WTC11 (cell line): ENCODE measurements around the gene DNAJC18. TPM values are rescaled to one million over a fixed set of nuclear protein-coding genes. Genes with fewer than 3 reads are reported as not detected.

ENCODE experiments used
- ATAC-seq: fragments of 200-7000 bp; cut with Tn5 transposase; 2 replicates; pipeline ENCODE4 v1.10.0; 2021; ENCODE audit warnings: mild to moderate bottlenecking, moderate library complexity
- CTCF ChIA-PET: fragments of 300-600 bp; sonication (Branson Sonifier 250); formaldehyde crosslinking; loops from one replicate; lab custom pipeline; 2021; ENCODE audit warnings: antibody characterized with exemption; lab: Charles Lee
- POLR2A ChIA-PET: fragments of 350-600 bp; sonication (Branson Sonifier 250); formaldehyde crosslinking; loops from one replicate; lab custom pipeline; 2021; ENCODE audit warnings: antibody characterized with exemption; lab: Charles Lee
- DNase-seq: peaks from one replicate; pipeline ENCODE4 v3.0.0; 2021; ENCODE audit warnings: low spot score
- H3K27ac Mint-ChIP-seq: 2 replicates; pipeline ENCODE4 v1.8.0; 2021; ENCODE audit warnings: mixed read lengths
- H3K27me3 Mint-ChIP-seq: 2 replicates; pipeline ENCODE4 v1.8.0; 2021; ENCODE audit warnings: low read depth, mild to moderate bottlenecking, moderate library complexity, mixed read lengths
- H3K36me3 Mint-ChIP-seq: 2 replicates; pipeline ENCODE4 v1.8.0; 2021; ENCODE audit warnings: mixed read lengths
- H3K4me1 Mint-ChIP-seq: 2 replicates; pipeline ENCODE4 v1.8.0; 2022; ENCODE audit warnings: mixed read lengths
- H3K4me3 Mint-ChIP-seq: 2 replicates; pipeline ENCODE4 v1.8.0; 2021; ENCODE audit warnings: mild to moderate bottlenecking, moderate library complexity, mixed read lengths
- H3K9me3 Mint-ChIP-seq: 2 replicates; pipeline ENCODE4 v1.8.0; 2021; ENCODE audit warnings: mixed read lengths
- AFF4 ChIP-seq: sonication (generic); formaldehyde crosslinking; IDR thresholded peaks from 2 replicates; pipeline ENCODE4 v1.8.1; 2023; ENCODE audit warnings: mild to moderate bottlenecking, missing genetic modification reagents, borderline replicate concordance
- AR ChIP-seq: fragments of 250-450 bp; sonication (Bioruptor Pico); IDR thresholded peaks from 2 replicates; pipeline ENCODE4 v1.9.0; 2021; ENCODE audit warnings: mild to moderate bottlenecking
- ARID4B ChIP-seq: sonication (generic); formaldehyde crosslinking; IDR thresholded peaks from 2 replicates; pipeline ENCODE4 v1.8.0; 2023; ENCODE audit warnings: missing genetic modification reagents, mild to moderate bottlenecking, borderline replicate concordance
- E2F5 ChIP-seq: sonication (generic); formaldehyde crosslinking; IDR thresholded peaks from 2 replicates; pipeline ENCODE4 v1.8.1; 2022; ENCODE audit warnings: mild to moderate bottlenecking, moderate library complexity, missing genetic modification reagents
- ESRRA ChIP-seq: sonication (generic); formaldehyde crosslinking; IDR thresholded peaks from 2 replicates; pipeline ENCODE4 v1.8.1; 2022; ENCODE audit warnings: mild to moderate bottlenecking, missing genetic modification reagents, borderline replicate concordance
- ETV6 ChIP-seq: sonication (generic); formaldehyde crosslinking; IDR thresholded peaks from 2 replicates; pipeline ENCODE4 v1.8.1; 2022; ENCODE audit warnings: mild to moderate bottlenecking, missing genetic modification reagents
- FOXK1 ChIP-seq: sonication (generic); formaldehyde crosslinking; IDR thresholded peaks from 2 replicates; pipeline ENCODE4 v1.8.0; 2022; ENCODE audit warnings: mild to moderate bottlenecking, moderate library complexity, missing genetic modification reagents
- JAZF1 ChIP-seq: fragments of 250-450 bp; sonication (Bioruptor Pico); IDR thresholded peaks from 2 replicates; pipeline ENCODE4 v1.9.0; 2021; ENCODE audit warnings: moderate library complexity, mild to moderate bottlenecking, inconsistent platforms
- OVOL2 ChIP-seq: fragments of 250-450 bp; sonication (Bioruptor Pico); IDR thresholded peaks from 2 replicates; pipeline ENCODE4 v1.9.0; 2021; ENCODE audit warnings: mild to moderate bottlenecking, borderline replicate concordance
- PRDM15 ChIP-seq: sonication (generic); formaldehyde crosslinking; IDR thresholded peaks from 2 replicates; pipeline ENCODE4 v1.8.0; 2022; ENCODE audit warnings: missing genetic modification reagents
- ZNF263 ChIP-seq: sonication (generic); formaldehyde crosslinking; IDR thresholded peaks from 2 replicates; pipeline ENCODE4 v1.8.1; 2022; ENCODE audit warnings: low read depth, mild to moderate bottlenecking, moderate library complexity, missing genetic modification reagents
- ZNF317 ChIP-seq: sonication (generic); formaldehyde crosslinking; IDR thresholded peaks from 2 replicates; pipeline ENCODE4 v1.8.1; 2023; ENCODE audit warnings: low read depth, mild to moderate bottlenecking, moderate library complexity, missing genetic modification reagents, borderline replicate concordance
- ZNF532 ChIP-seq: fragments of 250-450 bp; sonication (Bioruptor Pico); IDR thresholded peaks from 2 replicates; pipeline ENCODE4 v1.9.0; 2021; ENCODE audit warnings: mild to moderate bottlenecking, borderline replicate concordance
- ZNF671 ChIP-seq: fragments of 250-450 bp; sonication (Bioruptor Pico); IDR thresholded peaks from 2 replicates; pipeline ENCODE4 v1.8.0; 2021; ENCODE audit warnings: mild to moderate bottlenecking
- total RNA-seq: library from RNA; stranded (reverse); gene quantifications from 3 replicates; pipeline ENCODE4 v1.2.3, GENCODE V29; 2021

The DNAJC18 gene
- total RNA-seq, 1 experiment from 2014 or later, result 23.7 TPM

- TF ChIP-seq AR (CRISPR knock-in tag) (no peak), AFF4 (CRISPR knock-in tag) (no peak), ZNF263 (CRISPR knock-in tag) (no peak), ARID4B (no peak), ZNF317 (no peak), OVOL2 (no peak), PRDM15 (CRISPR knock-in tag) (no peak)
Measured at GRCh38 chr5:139385061-139386049, 54.0 kb downstream of the DNAJC18 start (continued).

- Mint-ChIP-seq H3K27me3 (peaks cover 8% of the 10 kb centered on the region; the same call in 1 of the 2 replicates), H3K9me3 (no peaks in the 10 kb centered on the region), H3K27ac (no peak overlapping the region), H3K36me3 (no peaks in the 10 kb centered on the region), H3K4me3 (no peak overlapping the region), H3K4me1 (peaks cover 23% of the 10 kb centered on the region)
- ChIA-PET POLR2A (no interaction called here), CTCF (no interaction called here)
- ATAC-seq (no peak), DNase-seq (no peak)
- no peak for TF ChIP-seq ETV6 (CRISPR knock-in tag)
- no peak for TF ChIP-seq ZNF671 (CRISPR knock-in tag)
- no peak for TF ChIP-seq FOXK1 (CRISPR knock-in tag)
- no peak for TF ChIP-seq ESRRA
- TF ChIP-seq E2F5 (CRISPR knock-in tag), result no peak
- no peak for TF ChIP-seq JAZF1
- TF ChIP-seq ZNF532 (CRISPR knock-in tag), result no peak
Measured at GRCh38 chr5:139384591-139385051, 54.7 kb downstream of the DNAJC18 start.
